Stimulated activated memory B cell treated with anti-CD40 and anti-IgM and Interleukin-4, amounts not matched to agents 10 μg/mL and 1 μg/mL and 100 μg/mL, for 72 hours (primary cell): ENCODE measurements around the gene GRM3.

Source experiments
- ATAC-seq: fragments of 150-1000 bp; cut with Tn5 transposase; 2 replicates; pipeline ENCODE4 v1.10.0; 2021
- H3K27ac Mint-ChIP-seq: one replicate; pipeline ENCODE4 v1.8.0; 2022; ENCODE audit warnings: mild to moderate bottlenecking, mixed read lengths
- H3K27me3 Mint-ChIP-seq: one replicate; pipeline ENCODE4 v1.8.0; 2022; ENCODE audit warnings: mixed read lengths
- H3K36me3 Mint-ChIP-seq: one replicate; pipeline ENCODE4 v1.8.0; 2022; ENCODE audit warnings: mixed read lengths
- H3K4me1 Mint-ChIP-seq: one replicate; pipeline ENCODE4 v1.8.0; 2022; ENCODE audit warnings: mixed read lengths
- H3K4me3 Mint-ChIP-seq: one replicate; pipeline ENCODE4 v1.8.0; 2022; ENCODE audit warnings: mild to moderate bottlenecking, moderate library complexity, mixed read lengths
- H3K9me3 Mint-ChIP-seq: one replicate; pipeline ENCODE4 v1.8.0; 2022; ENCODE audit warnings: mixed read lengths

The GRM3 gene

DNA sequence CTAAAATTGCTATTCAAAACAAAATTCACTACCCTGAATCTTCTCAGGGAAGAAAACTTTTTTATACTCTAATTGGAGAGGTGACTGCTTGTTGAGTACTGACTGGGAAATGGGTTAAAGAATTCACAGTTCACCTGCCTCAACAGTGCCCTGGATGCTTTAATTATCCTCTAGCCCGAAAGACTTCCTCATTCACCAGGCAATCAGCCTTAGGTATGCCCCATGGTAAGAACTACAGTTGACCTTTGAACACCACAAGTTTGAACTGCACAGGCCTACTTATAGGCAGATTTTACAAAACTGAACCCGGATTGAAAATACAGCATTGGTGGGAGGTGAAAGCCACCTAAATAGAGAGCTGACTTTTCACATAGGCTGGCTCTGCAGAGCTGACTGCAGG, 240.4 kb downstream of the GRM3 start:
- H3K9me3 Mint-ChIP-seq = no peaks in the 10 kb centered on the region
- ATAC-seq = no peak
- peaks cover 5% of the 10 kb centered on the region for H3K36me3 Mint-ChIP-seq
- H3K4me1 Mint-ChIP-seq = no peaks in the 10 kb centered on the region
- H3K27me3 Mint-ChIP-seq = no peaks in the 10 kb centered on the region
- no peak overlapping the region for H3K27ac Mint-ChIP-seq
- no peak overlapping the region for H3K4me3 Mint-ChIP-seq

DNA sequence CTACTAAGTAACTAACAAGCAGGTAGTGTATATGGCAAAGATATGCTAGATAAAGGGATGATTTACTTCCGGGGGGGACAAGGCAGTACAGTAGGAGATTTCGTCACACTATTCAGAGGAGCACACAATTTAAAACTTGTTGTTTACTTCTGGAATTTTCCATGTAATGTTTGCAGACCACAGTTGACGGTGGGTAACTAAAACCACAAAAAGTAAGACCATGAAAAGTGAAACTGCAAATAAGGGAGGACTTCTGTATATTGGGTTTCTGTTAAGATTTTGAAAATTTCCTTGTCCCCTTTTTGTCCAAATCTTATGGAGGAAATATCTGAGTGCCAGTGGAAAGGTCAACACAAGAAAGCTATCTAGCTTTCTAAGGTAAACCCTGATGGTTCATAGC, 245.8 kb downstream of the GRM3 start:
- no peak for ATAC-seq
- Mint-ChIP-seq H3K36me3 (peaks cover 5% of the 10 kb centered on the region), H3K27me3 (no peaks in the 10 kb centered on the region), H3K9me3 (no peaks in the 10 kb centered on the region), H3K27ac (no peak overlapping the region), H3K4me1 (no peaks in the 10 kb centered on the region), H3K4me3 (no peak overlapping the region)

DNA sequence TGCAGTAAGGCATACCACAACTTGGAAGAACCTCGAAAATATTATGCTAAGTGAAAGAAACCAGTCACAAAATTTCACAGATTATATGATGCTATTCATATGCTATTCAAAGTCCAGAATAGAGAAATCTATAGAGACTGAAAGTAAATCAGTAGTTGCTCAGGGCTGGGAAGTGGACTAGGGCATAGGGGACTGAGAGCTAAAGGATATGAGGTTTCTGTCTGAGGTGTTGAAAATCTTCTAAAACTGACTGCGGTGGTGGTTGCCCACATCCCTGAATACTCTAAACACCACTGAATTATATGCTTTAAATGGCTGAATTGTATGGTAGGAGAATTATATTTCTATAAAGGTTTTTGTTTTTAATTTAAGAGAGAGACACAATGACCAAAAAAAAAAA, 254.5 kb downstream of the GRM3 start:
- no peak for ATAC-seq
- Mint-ChIP-seq H3K27ac (no peak overlapping the region), H3K4me3 (no peak overlapping the region), H3K36me3 (no peaks in the 10 kb centered on the region), H3K9me3 (no peaks in the 10 kb centered on the region), H3K4me1 (peaks cover 5% of the 10 kb centered on the region), H3K27me3 (no peaks in the 10 kb centered on the region)

DNA sequence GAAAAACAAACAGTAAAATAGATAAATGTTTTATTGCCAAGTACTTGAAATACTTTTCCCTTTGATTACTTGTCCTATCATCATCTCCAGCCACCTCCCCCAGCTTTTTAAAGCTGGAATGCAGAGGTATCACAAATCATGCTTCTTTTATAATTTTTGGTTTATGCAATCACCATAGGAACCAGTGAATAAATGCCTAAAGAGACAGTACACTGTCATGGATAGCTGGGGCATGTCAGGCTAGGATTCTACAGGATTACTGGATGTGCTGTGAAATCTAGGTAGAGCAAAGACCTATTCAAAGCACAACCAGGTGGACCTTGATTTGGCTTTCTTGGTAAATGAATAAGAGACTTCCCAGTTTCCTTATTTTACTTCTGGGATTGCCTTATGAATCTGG, 257.2 kb downstream of the GRM3 start:
- Mint-ChIP-seq H3K4me1 (peaks cover 5% of the 10 kb centered on the region), H3K27me3 (no peaks in the 10 kb centered on the region)

DNA sequence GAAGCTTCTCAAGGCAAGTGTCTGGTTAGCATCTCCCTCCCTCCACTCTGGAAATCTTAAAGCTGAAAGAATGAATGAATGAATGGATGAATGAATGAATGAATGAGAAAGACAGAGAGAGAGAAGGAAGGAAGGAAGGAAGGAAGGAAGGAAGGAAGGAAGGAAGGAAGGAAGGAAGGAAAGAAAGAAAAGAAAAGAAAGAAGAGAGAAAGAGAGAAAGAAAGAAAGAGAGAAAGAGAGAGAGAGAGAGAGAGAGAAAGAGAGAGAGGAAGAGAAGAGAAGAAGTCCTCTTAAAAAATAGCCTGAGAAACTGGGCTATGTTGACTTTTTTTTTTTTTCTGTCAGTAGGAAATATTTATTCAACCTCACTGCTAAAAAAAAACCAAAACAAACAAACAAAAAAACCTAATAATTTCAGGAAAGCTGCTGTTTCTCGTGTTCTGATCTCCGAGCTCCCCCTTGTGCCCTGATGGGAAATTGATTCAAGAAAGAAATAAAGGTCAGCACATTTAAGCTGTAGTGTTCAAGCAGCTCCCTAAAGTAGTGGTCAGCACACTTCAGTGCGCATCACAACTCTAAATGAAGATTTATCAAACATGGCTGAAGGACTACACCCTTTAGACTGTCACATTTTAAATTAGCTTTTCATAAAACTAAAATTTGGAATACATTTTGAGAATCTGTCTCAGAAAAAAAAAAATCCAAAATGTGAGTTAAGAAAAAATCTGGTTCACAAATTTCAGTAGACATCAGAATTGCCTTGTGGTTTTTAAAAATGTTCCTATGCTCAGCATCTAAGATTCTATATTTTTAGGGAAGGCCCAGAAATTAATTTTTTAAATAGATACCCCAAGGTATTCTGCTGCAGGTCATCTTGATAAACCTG, 261.5 kb downstream of the GRM3 start:
- Mint-ChIP-seq H3K36me3 (no peaks in the 10 kb centered on the region), H3K27me3 (no peaks in the 10 kb centered on the region), H3K4me3 (no peak overlapping the region), H3K4me1 (no peaks in the 10 kb centered on the region), H3K27ac (no peak overlapping the region), H3K9me3 (no peaks in the 10 kb centered on the region)
- no peak for ATAC-seq

More for the DNA sequence above, 257.2 kb downstream of the GRM3 start:
- no peak for ATAC-seq
- no peaks in the 10 kb centered on the region for H3K9me3 Mint-ChIP-seq
- no peak overlapping the region for H3K4me3 Mint-ChIP-seq
- no peaks in the 10 kb centered on the region for H3K36me3 Mint-ChIP-seq
- H3K27ac Mint-ChIP-seq = no peak overlapping the region

DNA sequence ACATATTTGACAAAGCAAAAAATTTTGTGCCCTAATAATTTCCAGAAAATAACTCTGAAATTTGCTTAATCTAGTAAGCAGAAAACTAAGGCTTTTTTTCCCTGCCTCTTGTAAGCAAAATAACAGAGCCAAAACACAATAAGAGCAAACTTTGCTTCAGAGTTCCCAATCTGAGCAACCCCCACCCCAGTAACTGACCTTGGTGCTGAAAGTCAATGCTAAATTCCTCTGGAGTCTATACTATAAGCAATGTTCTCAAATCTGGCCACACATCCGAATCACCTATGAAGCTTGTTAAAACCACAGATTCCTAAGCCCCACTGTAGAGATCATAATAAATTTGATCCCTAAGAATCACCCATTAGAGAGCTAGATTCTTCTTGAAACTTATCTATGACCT, 265.2 kb downstream of the GRM3 start:
- no peak for ATAC-seq
- H3K9me3 Mint-ChIP-seq = no peaks in the 10 kb centered on the region
- H3K27me3 Mint-ChIP-seq = no peaks in the 10 kb centered on the region
- no peak overlapping the region for H3K4me3 Mint-ChIP-seq
- H3K4me1 Mint-ChIP-seq = no peaks in the 10 kb centered on the region
- no peak overlapping the region for H3K27ac Mint-ChIP-seq
- no peaks in the 10 kb centered on the region for H3K36me3 Mint-ChIP-seq

DNA sequence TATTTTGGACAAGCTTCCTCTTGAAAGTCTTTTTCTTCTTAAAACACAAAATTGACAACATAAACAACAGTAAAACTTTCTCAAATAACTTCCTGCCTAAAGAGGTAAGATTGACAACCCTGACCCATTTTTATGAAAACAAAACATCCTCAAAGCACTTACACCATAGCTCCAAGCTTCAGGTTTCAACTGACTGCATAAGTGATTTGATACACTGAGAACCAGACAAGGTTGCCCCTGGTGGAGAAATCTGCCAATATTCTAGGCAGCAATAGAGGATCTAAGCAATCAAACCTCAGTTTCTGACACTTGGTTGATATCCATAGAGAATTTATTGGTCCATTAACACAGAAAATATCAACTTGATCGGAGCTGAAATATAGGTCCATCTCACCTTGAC, 267.9 kb downstream of the GRM3 start:
- H3K27me3 Mint-ChIP-seq = no peaks in the 10 kb centered on the region
- H3K27ac Mint-ChIP-seq = no peak overlapping the region
- ATAC-seq = no peak
- H3K9me3 Mint-ChIP-seq = no peaks in the 10 kb centered on the region
- H3K36me3 Mint-ChIP-seq = no peaks in the 10 kb centered on the region
- H3K4me1 Mint-ChIP-seq = no peaks in the 10 kb centered on the region
- no peak overlapping the region for H3K4me3 Mint-ChIP-seq

DNA sequence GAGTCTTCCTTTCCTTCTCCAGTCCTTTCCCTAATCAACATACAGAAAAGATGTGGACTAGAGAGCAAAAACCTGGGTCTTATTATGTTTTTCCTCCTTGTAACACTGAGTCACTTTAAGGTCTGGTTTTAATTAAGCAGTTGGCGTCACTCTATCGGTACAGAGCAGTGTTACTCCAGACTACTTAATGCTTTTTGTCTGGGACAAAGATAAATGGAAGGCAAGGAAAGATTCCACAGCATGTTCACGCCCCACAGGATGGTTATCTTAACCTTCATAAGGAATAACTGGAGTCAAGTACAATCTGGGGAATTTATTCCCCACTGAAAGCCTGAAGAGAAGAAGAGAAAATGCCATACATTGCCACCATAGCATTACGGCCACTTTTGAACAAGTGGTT, 270.0 kb downstream of the GRM3 start:
- Mint-ChIP-seq H3K9me3 (no peaks in the 10 kb centered on the region), H3K27ac (no peak overlapping the region), H3K4me3 (no peak overlapping the region), H3K36me3 (peaks cover 3% of the 10 kb centered on the region), H3K4me1 (no peaks in the 10 kb centered on the region), H3K27me3 (no peaks in the 10 kb centered on the region)
- no peak for ATAC-seq
